ENCODE results near the gene CCDC181. TPM values are rescaled to one million over a fixed set of nuclear protein-coding genes. Genes with fewer than 3 reads are reported as not detected.
"Not testable (repeated sequence)": the region's sequence is repeated elsewhere in the genome, so short reads cannot be mapped to it uniquely, and the experiment has no call there.

CCDC181 gene
- total RNA-seq, 1 experiment from 2014 or later: 0.80 TPM

- DNase-seq: no peak
- Histone ChIP-seq H3K27me3 (ENCODE audit: control insufficient read depth, insufficient read depth, low read length) (no peaks in the 10 kb centered on the region), H3K4me3 (ENCODE audit: insufficient read depth, low read depth, low read length) (no peak overlapping the region), H3K36me3 (replicated peaks; ENCODE audit: control insufficient read depth, insufficient read depth, low read length) (no peaks in the 10 kb centered on the region)
These were observed 25.6 kb upstream of the CCDC181 start for GRCh38 chr1:169452921-169453320.

- H3K4me3 ChIP-seq (ENCODE audit: insufficient read depth, low read depth, low read length): no peak overlapping the region
- no peak for DNase-seq
- no peaks in the 10 kb centered on the region for H3K27me3 ChIP-seq (ENCODE audit: control insufficient read depth, insufficient read depth, low read length)
- H3K36me3 ChIP-seq (replicated peaks; ENCODE audit: control insufficient read depth, insufficient read depth, low read length): no peaks in the 10 kb centered on the region
These were observed 24.0 kb upstream of the CCDC181 start for GRCh38 chr1:169451218-169451824.

- no peak overlapping the region for H3K4me3 ChIP-seq (ENCODE audit: insufficient read depth, low read depth, low read length)
- DNase-seq: no peak
- H3K27me3 ChIP-seq (ENCODE audit: control insufficient read depth, insufficient read depth, low read length): no peaks in the 10 kb centered on the region; the same call in 1 of the 2 replicates
- no peaks in the 10 kb centered on the region for H3K36me3 ChIP-seq (replicated peaks; ENCODE audit: control insufficient read depth, insufficient read depth, low read length)
These were observed 16.6 kb upstream of the CCDC181 start for GRCh38 chr1:169443923-169444322.

- no peak for DNase-seq
- peaks cover 5% of the 10 kb centered on the region; the same call in 1 of the 2 replicates for H3K27me3 ChIP-seq (ENCODE audit: control insufficient read depth, insufficient read depth, low read length)
- no peaks in the 10 kb centered on the region for H3K36me3 ChIP-seq (replicated peaks; ENCODE audit: control insufficient read depth, insufficient read depth, low read length)
- no peak overlapping the region for H3K4me3 ChIP-seq (ENCODE audit: insufficient read depth, low read depth, low read length)
These were observed 1.0 kb downstream of the CCDC181 start for GRCh38 chr1:169426174-169426705.

- Histone ChIP-seq H3K36me3 (replicated peaks; ENCODE audit: control insufficient read depth, insufficient read depth, low read length) (no peaks in the 10 kb centered on the region), H3K27me3 (ENCODE audit: control insufficient read depth, insufficient read depth, low read length) (no peaks in the 10 kb centered on the region), H3K4me3 (ENCODE audit: insufficient read depth, low read depth, low read length) (no peak overlapping the region)
- no peak for DNase-seq
These were observed 6.0 kb downstream of the CCDC181 start for GRCh38 chr1:169421309-169421708.

GRCh38 chr1:169414952-169415351 is 12.3 kb downstream of the CCDC181 start:
- Histone ChIP-seq H3K36me3 (replicated peaks; ENCODE audit: control insufficient read depth, insufficient read depth, low read length) (no peaks in the 10 kb centered on the region), H3K4me3 (ENCODE audit: insufficient read depth, low read depth, low read length) (no peak overlapping the region), H3K27me3 (ENCODE audit: control insufficient read depth, insufficient read depth, low read length) (no peaks in the 10 kb centered on the region)
- no peak for DNase-seq

GRCh38 chr1:169408340-169408739 is 18.9 kb downstream of the CCDC181 start:
- not testable (repeated sequence) for DNase-seq; H3K36me3 ChIP-seq (replicated peaks; ENCODE audit: control insufficient read depth, insufficient read depth, low read length); H3K27me3 ChIP-seq (ENCODE audit: control insufficient read depth, insufficient read depth, low read length); H3K4me3 ChIP-seq (ENCODE audit: insufficient read depth, low read depth, low read length)

GRCh38 chr1:169402578-169402977 is 24.7 kb downstream of the CCDC181 start:
- DNase-seq; H3K36me3 ChIP-seq (replicated peaks; ENCODE audit: control insufficient read depth, insufficient read depth, low read length); H3K4me3 ChIP-seq (ENCODE audit: insufficient read depth, low read depth, low read length); H3K27me3 ChIP-seq (ENCODE audit: control insufficient read depth, insufficient read depth, low read length): not testable (repeated sequence)

- Histone ChIP-seq H3K4me3 (ENCODE audit: insufficient read depth, low read depth, low read length) (no peak overlapping the region), H3K27me3 (ENCODE audit: control insufficient read depth, insufficient read depth, low read length) (no peaks in the 10 kb centered on the region), H3K36me3 (replicated peaks; ENCODE audit: control insufficient read depth, insufficient read depth, low read length) (no peaks in the 10 kb centered on the region; the same call in none of the 2 replicates)
- no peak for DNase-seq
These were observed 31.3 kb downstream of the CCDC181 start for GRCh38 chr1:169395955-169396354.

- Histone ChIP-seq H3K36me3 (replicated peaks; ENCODE audit: control insufficient read depth, insufficient read depth, low read length) (no peaks in the 10 kb centered on the region; the same call in none of the 2 replicates), H3K27me3 (ENCODE audit: control insufficient read depth, insufficient read depth, low read length) (no peaks in the 10 kb centered on the region), H3K4me3 (ENCODE audit: insufficient read depth, low read depth, low read length) (no peak overlapping the region)
- no peak for DNase-seq
These were observed 34.9 kb downstream of the CCDC181 start for GRCh38 chr1:169392406-169392805.

- H3K4me3 ChIP-seq (ENCODE audit: insufficient read depth, low read depth, low read length): no peak overlapping the region
- no peak for DNase-seq
These were observed 37.0 kb downstream of the CCDC181 start for GRCh38 chr1:169390303-169390702.

GRCh38 chr1:169387399-169387798 is 39.9 kb downstream of the CCDC181 start:
- Histone ChIP-seq H3K36me3 (replicated peaks; ENCODE audit: control insufficient read depth, insufficient read depth, low read length) (no peaks in the 10 kb centered on the region; the same call in 1 of the 2 replicates), H3K27me3 (ENCODE audit: control insufficient read depth, insufficient read depth, low read length) (no peaks in the 10 kb centered on the region), H3K4me3 (ENCODE audit: insufficient read depth, low read depth, low read length) (no peak overlapping the region)
- DNase-seq: no peak

More at GRCh38 chr1:169390303-169390702, 37.0 kb downstream of the CCDC181 start:
- Histone ChIP-seq H3K36me3 (replicated peaks; ENCODE audit: control insufficient read depth, insufficient read depth, low read length) (no peaks in the 10 kb centered on the region; the same call in none of the 2 replicates), H3K27me3 (ENCODE audit: control insufficient read depth, insufficient read depth, low read length) (no peaks in the 10 kb centered on the region)

- DNase-seq: no peak
- H3K36me3 ChIP-seq (replicated peaks; ENCODE audit: control insufficient read depth, insufficient read depth, low read length): no peaks in the 10 kb centered on the region; the same call in 1 of the 2 replicates
- no peak overlapping the region for H3K4me3 ChIP-seq (ENCODE audit: insufficient read depth, low read depth, low read length)
- no peaks in the 10 kb centered on the region for H3K27me3 ChIP-seq (ENCODE audit: control insufficient read depth, insufficient read depth, low read length)
These were observed 43.8 kb downstream of the CCDC181 start for GRCh38 chr1:169383449-169383848.

- DNase-seq: no peak
- no peaks in the 10 kb centered on the region for H3K27me3 ChIP-seq (ENCODE audit: control insufficient read depth, insufficient read depth, low read length)
- H3K36me3 ChIP-seq (replicated peaks; ENCODE audit: control insufficient read depth, insufficient read depth, low read length): peaks cover 2% of the 10 kb centered on the region
- H3K4me3 ChIP-seq (ENCODE audit: insufficient read depth, low read depth, low read length): no peak overlapping the region
These were observed 46.1 kb downstream of the CCDC181 start for GRCh38 chr1:169381162-169381561.

GRCh38 chr1:169371404-169371803 is 55.9 kb downstream of the CCDC181 start:
- no peak for DNase-seq
- no peaks in the 10 kb centered on the region for H3K27me3 ChIP-seq (ENCODE audit: control insufficient read depth, insufficient read depth, low read length)
- no peaks in the 10 kb centered on the region; the same call in 1 of the 2 replicates for H3K36me3 ChIP-seq (replicated peaks; ENCODE audit: control insufficient read depth, insufficient read depth, low read length)
- no peak overlapping the region for H3K4me3 ChIP-seq (ENCODE audit: insufficient read depth, low read depth, low read length)

Data from H7 (cell line).